ENCODE measurements around the gene KDF1.

KDF1 gene

DNA sequence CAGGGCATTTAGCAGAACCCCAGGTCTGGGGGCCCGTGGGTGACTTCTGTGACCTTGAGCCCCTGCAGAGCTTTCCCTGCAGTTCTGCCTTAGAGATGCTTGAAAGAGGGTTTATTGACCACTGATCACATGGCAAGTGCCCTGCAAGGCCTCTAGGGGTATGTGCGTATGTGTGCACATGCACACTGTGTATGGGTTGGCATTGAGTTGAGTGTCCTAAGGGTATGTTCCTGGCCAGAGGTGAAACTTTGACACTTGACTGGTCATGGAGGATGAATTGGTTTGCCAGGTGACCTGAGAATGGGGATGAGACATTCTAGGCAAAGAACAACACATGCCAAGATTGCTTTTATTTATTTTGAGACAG lies 21.6 kb downstream of the KDF1 start:
- in situ Hi-C loops (cut with MboI; ENCODE audit: low sequenced_read_pairs, unreplicated experiment), result no loop called here
- TF ChIP-seq, protein P1, sequence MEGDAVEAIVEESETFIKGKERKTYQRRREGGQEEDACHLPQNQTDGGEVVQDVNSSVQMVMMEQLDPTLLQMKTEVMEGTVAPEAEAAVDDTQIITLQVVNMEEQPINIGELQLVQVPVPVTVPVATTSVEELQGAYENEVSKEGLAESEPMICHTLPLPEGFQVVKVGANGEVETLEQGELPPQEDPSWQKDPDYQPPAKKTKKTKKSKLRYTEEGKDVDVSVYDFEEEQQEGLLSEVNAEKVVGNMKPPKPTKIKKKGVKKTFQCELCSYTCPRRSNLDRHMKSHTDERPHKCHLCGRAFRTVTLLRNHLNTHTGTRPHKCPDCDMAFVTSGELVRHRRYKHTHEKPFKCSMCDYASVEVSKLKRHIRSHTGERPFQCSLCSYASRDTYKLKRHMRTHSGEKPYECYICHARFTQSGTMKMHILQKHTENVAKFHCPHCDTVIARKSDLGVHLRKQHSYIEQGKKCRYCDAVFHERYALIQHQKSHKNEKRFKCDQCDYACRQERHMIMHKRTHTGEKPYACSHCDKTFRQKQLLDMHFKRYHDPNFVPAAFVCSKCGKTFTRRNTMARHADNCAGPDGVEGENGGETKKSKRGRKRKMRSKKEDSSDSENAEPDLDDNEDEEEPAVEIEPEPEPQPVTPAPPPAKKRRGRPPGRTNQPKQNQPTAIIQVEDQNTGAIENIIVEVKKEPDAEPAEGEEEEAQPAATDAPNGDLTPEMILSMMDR (IDR thresholded peaks at IDR 0.05; ENCODE audit: borderline replicate concordance, control extremely low read depth, extremely low read depth, insufficient read depth, missing control alignments), result no peak
- no peak for DNase-seq (ENCODE audit: low spot score)

- in situ Hi-C loops (cut with MboI; ENCODE audit: low sequenced_read_pairs, unreplicated experiment), result no loop called here
- DNase-seq (ENCODE audit: low spot score), result no peak
- TF ChIP-seq, protein P1 (IDR thresholded peaks at IDR 0.05; ENCODE audit: borderline replicate concordance, control extremely low read depth, extremely low read depth, insufficient read depth, missing control alignments), result no peak
Measured at GRCh38 chr1:26938004-26938658, 22.1 kb downstream of the KDF1 start.

- in situ Hi-C loops (cut with MboI; ENCODE audit: low sequenced_read_pairs, unreplicated experiment), result no loop called here
- TF ChIP-seq, protein P1 (IDR thresholded peaks at IDR 0.05; ENCODE audit: borderline replicate concordance, control extremely low read depth, extremely low read depth, insufficient read depth, missing control alignments), result no peak
- no peak for DNase-seq (ENCODE audit: low spot score)
Measured at GRCh38 chr1:26936823-26937222, 23.4 kb downstream of the KDF1 start.

- DNase-seq (ENCODE audit: low spot score), result peak; percentile 71
- TF ChIP-seq, protein P1 (IDR thresholded peaks at IDR 0.05; ENCODE audit: borderline replicate concordance, control extremely low read depth, extremely low read depth, insufficient read depth, missing control alignments), result no peak
- in situ Hi-C loops (cut with MboI; ENCODE audit: low sequenced_read_pairs, unreplicated experiment), result no loop called here
Measured at GRCh38 chr1:26932531-26932930, 27.7 kb downstream of the KDF1 start.

- in situ Hi-C loops (cut with MboI; ENCODE audit: low sequenced_read_pairs, unreplicated experiment), result no loop called here
- DNase-seq (ENCODE audit: low spot score), result no peak
- TF ChIP-seq, protein P1 (IDR thresholded peaks at IDR 0.05; ENCODE audit: borderline replicate concordance, control extremely low read depth, extremely low read depth, insufficient read depth, missing control alignments), result no peak
Measured at GRCh38 chr1:26923711-26924110, 36.6 kb downstream of the KDF1 start.

GRCh38 chr1:26922901-26923300 lies 37.4 kb downstream of the KDF1 start:
- in situ Hi-C loops (cut with MboI; ENCODE audit: low sequenced_read_pairs, unreplicated experiment), result no loop called here
- DNase-seq (ENCODE audit: low spot score), result no peak
- TF ChIP-seq, protein P1 (IDR thresholded peaks at IDR 0.05; ENCODE audit: borderline replicate concordance, control extremely low read depth, extremely low read depth, insufficient read depth, missing control alignments), result no peak

DNA sequence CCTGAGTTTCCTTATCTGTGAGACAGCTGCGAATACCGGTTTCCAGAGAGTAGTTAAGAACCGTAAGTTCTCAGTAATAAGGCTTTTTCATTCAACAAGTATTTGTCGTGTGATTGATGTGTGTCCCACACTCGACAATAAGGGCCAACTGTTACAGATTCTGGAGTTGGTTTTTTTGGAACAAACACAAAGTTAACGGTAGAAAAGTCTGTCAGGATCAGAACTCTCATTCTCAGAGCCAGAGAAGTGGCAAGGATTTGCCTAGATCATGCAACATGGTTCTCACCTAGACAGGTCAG lies 37.9 kb downstream of the KDF1 start:
- no peak for DNase-seq (ENCODE audit: low spot score)
- TF ChIP-seq, protein P1 (IDR thresholded peaks at IDR 0.05; ENCODE audit: borderline replicate concordance, control extremely low read depth, extremely low read depth, insufficient read depth, missing control alignments), result no peak
- in situ Hi-C loops (cut with MboI; ENCODE audit: low sequenced_read_pairs, unreplicated experiment), result no loop called here

Measured in GM13976 (cell line).